ENCODE measurements around the gene CHD6. TPM values are rescaled to one million over a fixed set of nuclear protein-coding genes. Genes with fewer than 3 reads are reported as not detected.

CHD6 gene, protein sequence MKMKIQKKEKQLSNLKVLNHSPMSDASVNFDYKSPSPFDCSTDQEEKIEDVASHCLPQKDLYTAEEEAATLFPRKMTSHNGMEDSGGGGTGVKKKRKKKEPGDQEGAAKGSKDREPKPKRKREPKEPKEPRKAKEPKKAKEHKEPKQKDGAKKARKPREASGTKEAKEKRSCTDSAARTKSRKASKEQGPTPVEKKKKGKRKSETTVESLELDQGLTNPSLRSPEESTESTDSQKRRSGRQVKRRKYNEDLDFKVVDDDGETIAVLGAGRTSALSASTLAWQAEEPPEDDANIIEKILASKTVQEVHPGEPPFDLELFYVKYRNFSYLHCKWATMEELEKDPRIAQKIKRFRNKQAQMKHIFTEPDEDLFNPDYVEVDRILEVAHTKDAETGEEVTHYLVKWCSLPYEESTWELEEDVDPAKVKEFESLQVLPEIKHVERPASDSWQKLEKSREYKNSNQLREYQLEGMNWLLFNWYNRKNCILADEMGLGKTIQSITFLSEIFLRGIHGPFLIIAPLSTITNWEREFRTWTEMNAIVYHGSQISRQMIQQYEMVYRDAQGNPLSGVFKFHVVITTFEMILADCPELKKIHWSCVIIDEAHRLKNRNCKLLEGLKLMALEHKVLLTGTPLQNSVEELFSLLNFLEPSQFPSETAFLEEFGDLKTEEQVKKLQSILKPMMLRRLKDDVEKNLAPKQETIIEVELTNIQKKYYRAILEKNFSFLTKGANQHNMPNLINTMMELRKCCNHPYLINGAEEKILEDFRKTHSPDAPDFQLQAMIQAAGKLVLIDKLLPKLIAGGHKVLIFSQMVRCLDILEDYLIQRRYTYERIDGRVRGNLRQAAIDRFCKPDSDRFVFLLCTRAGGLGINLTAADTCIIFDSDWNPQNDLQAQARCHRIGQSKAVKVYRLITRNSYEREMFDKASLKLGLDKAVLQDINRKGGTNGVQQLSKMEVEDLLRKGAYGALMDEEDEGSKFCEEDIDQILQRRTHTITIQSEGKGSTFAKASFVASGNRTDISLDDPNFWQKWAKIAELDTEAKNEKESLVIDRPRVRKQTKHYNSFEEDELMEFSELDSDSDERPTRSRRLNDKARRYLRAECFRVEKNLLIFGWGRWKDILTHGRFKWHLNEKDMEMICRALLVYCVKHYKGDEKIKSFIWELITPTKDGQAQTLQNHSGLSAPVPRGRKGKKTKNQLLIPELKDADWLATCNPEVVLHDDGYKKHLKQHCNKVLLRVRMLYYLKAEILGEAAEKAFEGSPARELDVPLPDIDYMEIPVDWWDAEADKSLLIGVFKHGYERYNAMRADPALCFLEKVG (N-terminal part only)
- total RNA-seq, result 10 to 100 TPM; 27.7 to 34.8 TPM
- 10 to 100 TPM; 49.3 to 68.6 (median 55.9) TPM for polyA plus RNA-seq (ENCODE audit: insufficient read length in 6 of 6)
- long read RNA-seq, donor 1, transcript CHD6-208 (3 exons, 2,829 nt), result major isoform, 14 of 39 reads
- long read RNA-seq, donor 1, partial matches to known transcripts, result 23 of 39 reads
- long read RNA-seq, donor 1, other reads (novel, unspliced or antisense), result 0 of 39 reads
- long read RNA-seq, donor 2, transcript CHD6-208 (3 exons, 2,829 nt), result major isoform, 12 of 28 reads
- long read RNA-seq, donor 2, partial matches to known transcripts, result 15 of 28 reads
- long read RNA-seq, donor 2, other reads (novel, unspliced or antisense), result 0 of 28 reads
- long read RNA-seq, donor 3, partial matches to known transcripts, result 0 of 4 reads
- long read RNA-seq, donor 3, other reads (novel, unspliced or antisense), result 0 of 4 reads
- long read RNA-seq, donor 4, partial matches to known transcripts, result 7 of 10 reads
- long read RNA-seq, donor 4, other reads (novel, unspliced or antisense), result 2 of 10 reads
- long read RNA-seq, donor 5, transcript CHD6-208 (3 exons, 2,829 nt), result major isoform, 13 of 21 reads
- long read RNA-seq, donor 5, partial matches to known transcripts, result 5 of 21 reads
- long read RNA-seq, donor 5, other reads (novel, unspliced or antisense), result 0 of 21 reads
- long read RNA-seq, donor 6, transcript CHD6-208 (3 exons, 2,829 nt), result major isoform, 5 of 5 reads
- long read RNA-seq, donor 6, partial matches to known transcripts, result 0 of 5 reads
- long read RNA-seq, donor 6, other reads (novel, unspliced or antisense), result 0 of 5 reads
- long read RNA-seq, donor 7, partial matches to known transcripts, result 0 of 2 reads
- long read RNA-seq, donor 7, other reads (novel, unspliced or antisense), result 0 of 2 reads
- long read RNA-seq, donor 8, transcript CHD6-208 (3 exons, 2,829 nt), result major isoform, 6 of 24 reads
- long read RNA-seq, donor 8, partial matches to known transcripts, result 16 of 24 reads
- long read RNA-seq, donor 8, other reads (novel, unspliced or antisense), result 0 of 24 reads
- long read RNA-seq, donor 9, result 0 reads
- long read RNA-seq, donor 10, partial matches to known transcripts, result 10 of 11 reads
- long read RNA-seq, donor 10, other reads (novel, unspliced or antisense), result 1 of 11 reads
- long read RNA-seq, donor 11, transcript CHD6-206 (6 exons, 1,349 nt), result major isoform, 5 of 21 reads
- long read RNA-seq, donor 11, partial matches to known transcripts, result 12 of 21 reads
- long read RNA-seq, donor 11, other reads (novel, unspliced or antisense), result 0 of 21 reads
- long read RNA-seq, donor 12, transcript CHD6-208 (3 exons, 2,829 nt), result major isoform, 5 of 12 reads
- long read RNA-seq, donor 12, partial matches to known transcripts, result 5 of 12 reads
- long read RNA-seq, donor 12, other reads (novel, unspliced or antisense), result 0 of 12 reads

DNA sequence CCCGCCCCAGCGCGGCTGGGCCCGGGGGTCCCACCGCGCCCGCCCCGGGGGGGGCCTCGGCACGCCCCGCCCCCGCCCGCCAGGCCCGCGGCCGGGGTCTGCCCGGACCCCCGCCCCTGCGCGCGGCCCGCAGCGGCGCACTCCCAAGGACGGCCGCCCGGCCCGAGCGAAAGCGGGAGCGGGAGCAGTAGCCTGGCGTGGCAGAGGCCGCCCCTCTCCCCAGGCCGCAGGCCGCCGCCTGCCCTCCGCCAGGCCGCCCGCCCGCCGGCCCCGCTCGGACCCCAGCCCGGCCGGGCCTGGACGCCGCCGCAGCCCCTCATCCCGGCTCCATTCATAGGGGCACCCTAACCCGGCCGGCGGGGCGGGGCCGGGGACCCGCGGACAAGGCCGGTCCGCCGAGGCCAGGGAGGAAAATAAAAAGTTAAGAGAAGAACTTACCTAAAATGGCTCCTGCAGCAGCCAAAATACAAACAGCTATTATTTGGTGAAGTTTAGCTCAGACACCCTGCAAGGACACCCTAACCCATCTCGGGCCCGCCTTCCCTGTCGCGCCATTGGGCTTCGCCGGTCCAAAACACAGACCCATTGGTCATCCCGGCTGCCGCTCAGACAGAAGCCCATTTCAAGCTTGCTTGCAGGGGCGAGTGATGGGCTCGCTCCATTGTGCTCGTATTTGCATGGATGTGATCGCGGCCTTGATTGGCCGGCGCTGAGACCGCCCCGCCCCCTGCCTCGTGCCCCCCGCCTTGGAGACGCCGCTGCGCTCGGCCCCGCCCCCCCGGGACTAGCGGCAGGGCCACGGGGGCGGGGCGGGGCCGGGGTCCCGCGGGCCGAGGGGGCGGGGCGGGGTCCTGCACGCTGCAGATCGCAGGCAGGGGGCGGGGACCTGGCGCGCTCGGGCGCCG is at the start of gene CHD6:
TSS of gene CHD6 (minus strand) at position 476 of the 905 bp plus-strand sequence. CDS start 67,040 bp downstream, outside the sequence.
- Histone ChIP-seq H3K4me3 (peak within 1 kb of the TSS; percentile 55 to 68), H3K9me3 (no peaks in the 10 kb centered on the region), H3K4me1 (peaks cover 10 to 35% of the 10 kb centered on the region in 2 donors), H3K27ac (peak within 1 kb of the TSS; percentile 80 to 82), H3K27me3 (no peaks in the 10 kb centered on the region), H3K36me3 (no peaks in the 10 kb centered on the region)
- ATAC-seq (peak; percentile 99), DNase-seq (peak; percentile 96 to 100 (median 98))
- intact Hi-C loops (cut with DNase I), result no loop called here
- TF ChIP-seq, protein P1, sequence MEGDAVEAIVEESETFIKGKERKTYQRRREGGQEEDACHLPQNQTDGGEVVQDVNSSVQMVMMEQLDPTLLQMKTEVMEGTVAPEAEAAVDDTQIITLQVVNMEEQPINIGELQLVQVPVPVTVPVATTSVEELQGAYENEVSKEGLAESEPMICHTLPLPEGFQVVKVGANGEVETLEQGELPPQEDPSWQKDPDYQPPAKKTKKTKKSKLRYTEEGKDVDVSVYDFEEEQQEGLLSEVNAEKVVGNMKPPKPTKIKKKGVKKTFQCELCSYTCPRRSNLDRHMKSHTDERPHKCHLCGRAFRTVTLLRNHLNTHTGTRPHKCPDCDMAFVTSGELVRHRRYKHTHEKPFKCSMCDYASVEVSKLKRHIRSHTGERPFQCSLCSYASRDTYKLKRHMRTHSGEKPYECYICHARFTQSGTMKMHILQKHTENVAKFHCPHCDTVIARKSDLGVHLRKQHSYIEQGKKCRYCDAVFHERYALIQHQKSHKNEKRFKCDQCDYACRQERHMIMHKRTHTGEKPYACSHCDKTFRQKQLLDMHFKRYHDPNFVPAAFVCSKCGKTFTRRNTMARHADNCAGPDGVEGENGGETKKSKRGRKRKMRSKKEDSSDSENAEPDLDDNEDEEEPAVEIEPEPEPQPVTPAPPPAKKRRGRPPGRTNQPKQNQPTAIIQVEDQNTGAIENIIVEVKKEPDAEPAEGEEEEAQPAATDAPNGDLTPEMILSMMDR (IDR thresholded peaks at IDR 0.05), result no peak

DNA sequence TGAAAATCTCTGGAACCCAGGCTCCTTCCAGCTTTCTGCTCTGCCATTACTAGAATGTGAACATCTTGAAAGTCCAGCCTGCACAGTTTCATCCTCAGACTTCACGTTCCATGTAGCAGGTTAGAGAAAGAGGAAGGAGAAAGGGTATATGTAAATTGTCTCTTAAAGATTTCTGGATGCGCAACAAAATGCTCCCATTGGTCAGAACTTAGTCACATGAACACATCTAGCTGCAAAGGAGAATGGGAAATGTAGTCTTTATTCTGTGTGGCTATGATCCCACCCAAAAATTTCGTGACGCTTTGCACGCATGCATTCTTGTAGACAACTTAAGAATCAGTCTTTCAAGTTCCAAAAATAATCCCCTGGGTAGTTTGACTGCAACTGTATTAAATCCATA is 46.4 kb upstream of the CHD6 start:
- Histone ChIP-seq H3K4me3 (no peak overlapping the region), H3K27ac (no peak overlapping the region), H3K4me1 (no peaks in the 10 kb centered on the region), H3K27me3 (peaks cover 0 to 14% of the 10 kb centered on the region in 2 donors), H3K9me3 (no peaks in the 10 kb centered on the region), H3K36me3 (no peaks in the 10 kb centered on the region)
- ATAC-seq (no peak), DNase-seq (no peak)
- TF ChIP-seq, protein P1 (IDR thresholded peaks at IDR 0.05), result no peak
- intact Hi-C loops (cut with DNase I), result no loop called here

DNA sequence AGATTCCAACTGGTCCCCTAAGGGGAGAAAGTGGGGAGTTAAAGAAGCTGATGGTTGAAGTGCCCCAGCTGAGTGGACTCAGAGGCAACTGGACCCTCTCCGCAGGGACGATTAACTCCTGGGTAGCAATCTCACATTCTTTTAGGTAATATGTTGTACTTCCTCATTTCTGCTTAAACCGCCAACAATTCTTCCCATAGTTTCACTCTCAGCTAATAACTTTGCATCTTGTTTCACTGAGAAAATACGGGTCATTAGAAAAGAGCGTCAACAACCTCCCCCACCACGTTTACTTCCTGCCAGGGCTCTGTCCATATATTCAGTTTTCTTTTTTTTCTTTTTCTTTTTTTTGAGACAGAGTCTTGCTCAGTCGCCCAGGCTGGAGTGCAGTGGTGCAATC is 39.5 kb upstream of the CHD6 start:
- H3K27me3 ChIP-seq, result peaks cover 0 to 5% of the 10 kb centered on the region in 2 donors
- no peaks in the 10 kb centered on the region for H3K9me3 ChIP-seq
- H3K4me1 ChIP-seq, result no peaks in the 10 kb centered on the region
- no peak for DNase-seq
- no peaks in the 10 kb centered on the region for H3K36me3 ChIP-seq
- intact Hi-C loops (cut with DNase I), result no loop called here
- TF ChIP-seq, protein P1 (IDR thresholded peaks at IDR 0.05), result no peak
- H3K4me3 ChIP-seq, result no peak overlapping the region
- no peak for ATAC-seq
- H3K27ac ChIP-seq, result no peak overlapping the region
